Spleen (tissue), 7 donors: ENCODE measurements around the gene CDH15.

Experiments
- POLR2A ChIP-seq, 3 donors: fragments of 450-650 bp; IDR thresholded peaks; one replicate each; pipeline ENCODE4 v1.5.1; 2017; ENCODE audit warnings: antibody characterized with exemption in 3 of 3, mild to moderate bottlenecking in 1 of 3
- POLR2AphosphoS5 ChIP-seq, 3 donors: sonication (generic); formaldehyde crosslinking; IDR thresholded peaks; one replicate each; pipeline ENCODE4 v1.5.1; 2017; ENCODE audit warnings: antibody characterized with exemption in 3 of 3
- TF ChIP-seq, protein P1 (sequence below), 11 experiments: fragments of 200-600 bp in 7 of 11; fragments of 450-650 bp in 4 of 11; sonication (generic) in 4 of 11; IDR thresholded peaks in 8 of 11; conservative IDR thresholded peaks in 3 of 11; 1 replicate in 7 of 11; 2 replicates in 4 of 11; pipeline versions ENCODE4 v1.4.0 to v1.8.0; 2016 to 2021; ENCODE audit warnings: antibody characterized with exemption in 11 of 11, inconsistent platforms in 4 of 11, mild to moderate bottlenecking in 1 of 11
- donor health status: DM: no; HTN: no; CAD: no; lungs with moderate emphysema.
- donor health status: DM: no; HTN: no; CAD: no.
- donor health status: DM: no; HTN: no; CAD: no.

DNA sequence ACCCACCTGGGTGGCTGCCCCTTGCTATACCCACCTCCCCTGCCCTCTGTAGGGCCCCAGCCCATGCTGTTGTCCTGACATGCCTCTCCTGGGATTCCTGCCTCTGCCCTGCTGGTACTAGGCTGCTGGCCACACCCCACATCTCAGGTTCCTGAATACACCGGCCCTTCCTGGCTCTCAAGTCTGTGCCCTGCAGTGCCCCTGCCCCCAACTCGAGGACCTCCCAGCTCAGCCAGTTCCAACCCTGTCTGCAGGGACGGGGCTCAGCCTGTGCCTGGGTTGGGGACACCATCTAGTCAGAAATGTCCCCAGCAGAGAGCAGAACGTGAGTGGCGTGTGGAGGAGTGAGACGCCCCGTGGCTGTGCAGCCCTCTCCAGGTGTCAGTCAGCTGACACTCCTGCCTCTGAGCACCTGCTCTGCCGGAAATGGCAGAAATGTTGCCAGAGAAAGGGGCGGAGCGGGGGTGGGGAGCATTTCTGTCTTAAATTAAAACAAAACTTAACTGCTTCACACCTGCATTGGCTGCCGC is 49.2 kb upstream of the CDH15 start:
- TF ChIP-seq, protein P1, sequence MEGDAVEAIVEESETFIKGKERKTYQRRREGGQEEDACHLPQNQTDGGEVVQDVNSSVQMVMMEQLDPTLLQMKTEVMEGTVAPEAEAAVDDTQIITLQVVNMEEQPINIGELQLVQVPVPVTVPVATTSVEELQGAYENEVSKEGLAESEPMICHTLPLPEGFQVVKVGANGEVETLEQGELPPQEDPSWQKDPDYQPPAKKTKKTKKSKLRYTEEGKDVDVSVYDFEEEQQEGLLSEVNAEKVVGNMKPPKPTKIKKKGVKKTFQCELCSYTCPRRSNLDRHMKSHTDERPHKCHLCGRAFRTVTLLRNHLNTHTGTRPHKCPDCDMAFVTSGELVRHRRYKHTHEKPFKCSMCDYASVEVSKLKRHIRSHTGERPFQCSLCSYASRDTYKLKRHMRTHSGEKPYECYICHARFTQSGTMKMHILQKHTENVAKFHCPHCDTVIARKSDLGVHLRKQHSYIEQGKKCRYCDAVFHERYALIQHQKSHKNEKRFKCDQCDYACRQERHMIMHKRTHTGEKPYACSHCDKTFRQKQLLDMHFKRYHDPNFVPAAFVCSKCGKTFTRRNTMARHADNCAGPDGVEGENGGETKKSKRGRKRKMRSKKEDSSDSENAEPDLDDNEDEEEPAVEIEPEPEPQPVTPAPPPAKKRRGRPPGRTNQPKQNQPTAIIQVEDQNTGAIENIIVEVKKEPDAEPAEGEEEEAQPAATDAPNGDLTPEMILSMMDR (IDR thresholded peaks at IDR 0.05 in 8 of 11, conservative IDR thresholded peaks at IDR 0.05 in 3 of 11): peak in 1 of 11 experiments; percentile 7
- TF ChIP-seq POLR2A (IDR thresholded peaks at IDR 0.05): no peak
- TF ChIP-seq POLR2AphosphoS5 (IDR thresholded peaks at IDR 0.05): peak; percentile 67 to 84 (median 82)
